Suprapubic skin (tissue), 3 donors: ENCODE data around the gene AGBL1.

Experiments
- EP300 ChIP-seq: sonication (generic); formaldehyde crosslinking; IDR thresholded peaks from one replicate; pipeline ENCODE4 v1.6.1; 2017; ENCODE audit warnings: antibody characterized with exemption
- POLR2A ChIP-seq, 2 donors: fragments of 450-650 bp; IDR thresholded peaks; one replicate each; pipeline ENCODE4 v1.6.1; 2017; ENCODE audit warnings: antibody characterized with exemption in 2 of 2, mild to moderate bottlenecking in 2 of 2, moderate library complexity in 2 of 2
- TF ChIP-seq, protein P1 (sequence below), 2 donors: fragments of 200-600 bp in 1 of 2; fragments of 450-650 bp in 1 of 2; sonication (generic) in 1 of 2; IDR thresholded peaks; one replicate each; pipeline ENCODE4 v1.5.1; 2016 to 2019; ENCODE audit warnings: antibody characterized with exemption in 2 of 2, mild to moderate bottlenecking in 1 of 2, moderate library complexity in 1 of 2

GRCh38 chr15:86837294-86838061 is 757.8 kb downstream of the AGBL1 start:
- TF ChIP-seq, protein P1, sequence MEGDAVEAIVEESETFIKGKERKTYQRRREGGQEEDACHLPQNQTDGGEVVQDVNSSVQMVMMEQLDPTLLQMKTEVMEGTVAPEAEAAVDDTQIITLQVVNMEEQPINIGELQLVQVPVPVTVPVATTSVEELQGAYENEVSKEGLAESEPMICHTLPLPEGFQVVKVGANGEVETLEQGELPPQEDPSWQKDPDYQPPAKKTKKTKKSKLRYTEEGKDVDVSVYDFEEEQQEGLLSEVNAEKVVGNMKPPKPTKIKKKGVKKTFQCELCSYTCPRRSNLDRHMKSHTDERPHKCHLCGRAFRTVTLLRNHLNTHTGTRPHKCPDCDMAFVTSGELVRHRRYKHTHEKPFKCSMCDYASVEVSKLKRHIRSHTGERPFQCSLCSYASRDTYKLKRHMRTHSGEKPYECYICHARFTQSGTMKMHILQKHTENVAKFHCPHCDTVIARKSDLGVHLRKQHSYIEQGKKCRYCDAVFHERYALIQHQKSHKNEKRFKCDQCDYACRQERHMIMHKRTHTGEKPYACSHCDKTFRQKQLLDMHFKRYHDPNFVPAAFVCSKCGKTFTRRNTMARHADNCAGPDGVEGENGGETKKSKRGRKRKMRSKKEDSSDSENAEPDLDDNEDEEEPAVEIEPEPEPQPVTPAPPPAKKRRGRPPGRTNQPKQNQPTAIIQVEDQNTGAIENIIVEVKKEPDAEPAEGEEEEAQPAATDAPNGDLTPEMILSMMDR (IDR thresholded peaks at IDR 0.05) = no peak
- TF ChIP-seq POLR2A (IDR thresholded peaks at IDR 0.05) (no peak), EP300 (no peak)
